NCI-H446 (cell line): Measurements from ENCODE around the gene ANO3.
"Not testable (repeated sequence)": the region's sequence is repeated elsewhere in the genome, so short reads cannot be mapped to it uniquely, and the experiment has no call there.

Experiments
- DNase-seq, 2 experiments: peaks; one replicate each; lab custom pipeline; 2025; lab: John Stamatoyannopoulos, UW

The ANO3 gene

DNA sequence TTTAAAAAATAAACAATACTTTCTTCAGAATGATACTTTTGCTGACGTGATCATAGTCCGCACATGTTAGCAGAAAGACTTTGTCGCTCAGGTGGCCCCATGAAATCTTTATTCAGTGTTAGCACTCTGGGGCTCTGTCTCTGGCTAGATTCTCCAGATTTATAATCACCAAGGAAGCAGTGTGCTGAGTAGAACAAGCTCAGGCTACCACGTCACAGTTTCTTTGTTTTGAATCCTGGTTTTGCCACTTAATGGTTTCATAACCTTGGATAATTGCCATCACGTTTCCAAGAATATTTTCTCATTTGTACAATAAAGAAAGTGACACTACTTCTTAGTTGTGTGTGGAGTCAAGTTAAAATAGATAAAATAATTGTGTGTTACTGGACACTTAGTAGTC, 244.0 kb downstream of the ANO3 start:
- no peak for DNase-seq

DNA sequence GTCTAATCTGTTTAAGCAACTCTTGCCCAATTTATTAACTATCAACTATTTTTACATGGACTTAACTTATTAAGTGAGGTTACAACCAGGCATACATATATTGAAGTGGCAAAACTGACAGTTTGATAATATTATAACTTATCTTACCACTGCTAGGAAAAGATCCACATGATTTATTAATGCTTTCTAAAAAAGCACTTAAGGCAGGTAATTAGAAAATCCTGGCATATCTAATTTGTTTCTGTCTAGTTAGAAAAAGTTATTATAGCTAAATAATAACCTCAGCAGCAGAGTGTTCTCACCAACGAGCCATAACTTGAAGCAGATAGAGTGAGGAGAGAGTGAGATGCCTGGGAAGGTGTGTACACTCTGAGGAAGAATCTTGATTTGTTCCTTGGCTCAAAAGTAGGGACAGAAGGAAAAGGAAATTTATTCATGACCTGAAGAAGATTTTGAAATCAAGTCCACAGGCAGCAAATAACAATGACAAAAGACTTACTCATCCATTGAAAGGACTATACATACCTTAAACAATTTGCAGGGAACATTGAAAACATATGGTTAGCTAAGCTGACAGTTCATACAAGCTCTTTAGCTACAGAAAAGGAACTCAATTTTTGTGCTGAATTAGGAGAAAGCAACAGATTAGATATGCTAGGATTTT, 247.2 kb downstream of the ANO3 start:
- DNase-seq: no peak

DNA sequence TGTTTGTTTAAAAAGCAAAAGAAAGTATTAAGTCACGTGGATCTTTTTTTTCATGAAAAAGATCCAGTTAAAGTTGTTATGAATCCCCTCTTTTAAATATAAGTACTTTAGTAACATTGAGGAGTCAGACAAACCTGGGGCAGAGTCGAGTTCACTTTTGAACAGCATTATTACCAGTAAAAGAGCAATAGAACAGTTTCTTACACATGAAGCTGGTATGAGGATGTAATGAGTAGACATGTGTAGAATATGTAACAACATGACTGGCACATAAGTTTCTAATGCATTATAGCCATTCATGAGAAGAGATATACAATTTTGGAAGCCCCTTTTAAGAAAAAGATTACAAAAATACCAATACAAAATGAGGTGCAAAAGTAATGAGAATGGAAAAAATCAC, 247.8 kb downstream of the ANO3 start:
- no peak for DNase-seq

DNA sequence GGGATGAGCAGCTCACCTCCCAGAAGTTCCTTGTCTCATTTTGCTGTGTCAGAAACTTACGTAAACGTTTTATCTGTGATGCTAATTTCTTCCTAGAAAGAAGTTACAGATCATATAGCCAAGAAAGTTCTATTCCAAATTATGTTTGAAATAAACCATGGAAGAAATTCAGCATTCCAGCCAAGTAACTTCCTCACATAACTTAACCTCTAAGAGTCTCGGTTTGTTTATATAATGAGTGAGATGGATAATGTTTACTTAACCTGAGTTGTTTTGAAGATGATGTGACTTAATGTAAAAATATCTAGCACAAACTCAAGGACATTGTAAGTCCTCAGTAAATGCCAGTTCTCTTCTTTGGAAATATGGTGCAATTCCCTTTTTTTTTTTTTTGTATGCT, 249.0 kb downstream of the ANO3 start:
- DNase-seq: no peak

DNA sequence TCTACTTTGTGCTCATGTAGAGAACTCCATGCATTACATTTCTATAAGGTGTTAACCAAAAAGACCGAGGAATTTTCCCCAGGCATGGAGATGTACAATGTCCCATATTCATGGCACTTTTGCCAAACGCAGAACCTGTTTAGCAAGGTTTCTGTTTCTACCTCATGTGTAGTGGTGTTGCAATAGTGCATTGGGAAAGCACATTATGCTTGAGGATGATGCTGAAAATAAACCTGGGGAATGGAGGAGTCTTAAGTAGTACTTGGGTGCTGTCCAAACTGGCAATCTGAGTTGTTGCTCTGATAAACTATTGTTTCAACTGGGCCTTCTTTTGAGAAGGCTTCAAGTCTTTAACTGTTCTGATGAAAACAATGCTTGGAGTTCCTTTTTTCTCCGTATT, 251.6 kb downstream of the ANO3 start:
- no peak for DNase-seq

DNA sequence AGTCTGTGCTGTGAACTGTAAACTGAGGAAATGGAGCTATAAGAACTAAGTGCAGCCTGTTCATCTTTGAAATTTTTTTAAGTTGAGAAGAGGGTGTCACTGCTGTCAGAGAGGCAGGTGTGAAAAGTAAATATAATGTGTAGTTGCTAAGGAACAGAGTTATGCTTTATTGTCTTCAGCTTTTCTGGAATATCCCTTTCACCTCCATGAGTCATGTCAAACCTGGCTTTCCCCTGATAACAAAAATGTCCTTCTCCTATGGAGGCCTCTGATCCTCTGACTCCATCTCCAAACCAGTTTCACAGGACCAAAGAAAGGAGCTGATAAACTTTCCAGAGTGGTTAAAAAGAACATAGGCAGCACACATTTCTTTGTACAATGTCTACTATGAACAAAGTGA, 252.9 kb downstream of the ANO3 start:
- DNase-seq: no peak

DNA sequence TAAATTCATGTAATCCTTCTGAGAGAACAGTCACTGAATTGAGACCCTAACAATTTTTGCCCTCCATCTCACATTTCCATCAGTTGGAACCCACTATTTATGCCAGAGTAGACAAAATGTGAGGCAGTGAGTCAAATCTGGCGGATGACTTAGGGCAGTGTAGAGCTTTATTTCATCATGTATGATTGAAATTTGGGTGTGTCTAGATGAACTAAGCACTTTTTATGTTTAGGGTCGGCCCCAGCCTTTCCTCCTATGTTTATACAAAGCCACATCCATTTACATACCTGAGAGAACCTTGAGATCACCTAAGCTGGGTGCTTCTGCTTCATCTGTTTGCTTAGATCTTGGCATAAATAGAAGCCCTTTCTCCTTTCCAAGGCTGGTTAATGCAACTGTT, 255.1 kb downstream of the ANO3 start:
- DNase-seq: no peak

DNA sequence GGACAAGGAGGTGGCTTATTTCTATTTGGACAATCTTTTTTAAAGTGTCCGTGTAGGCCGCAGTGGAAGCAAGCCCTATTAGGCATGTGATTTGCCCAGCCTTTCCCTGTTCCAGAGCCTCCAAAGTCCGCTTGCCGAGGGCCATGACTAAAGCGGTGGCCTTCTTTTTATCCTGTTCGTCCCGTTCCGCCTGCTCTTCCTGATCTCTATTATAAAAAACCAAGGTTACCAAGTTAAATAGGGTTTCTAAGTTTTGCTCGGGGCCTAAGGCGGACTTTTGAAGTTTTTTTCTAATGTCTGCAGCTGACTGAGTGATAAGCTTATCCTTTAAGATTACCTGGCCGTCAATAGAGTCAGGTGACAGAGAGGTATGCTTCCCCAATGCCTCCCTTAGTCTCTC, 261.8 kb downstream of the ANO3 start:
- no peak for DNase-seq

DNA sequence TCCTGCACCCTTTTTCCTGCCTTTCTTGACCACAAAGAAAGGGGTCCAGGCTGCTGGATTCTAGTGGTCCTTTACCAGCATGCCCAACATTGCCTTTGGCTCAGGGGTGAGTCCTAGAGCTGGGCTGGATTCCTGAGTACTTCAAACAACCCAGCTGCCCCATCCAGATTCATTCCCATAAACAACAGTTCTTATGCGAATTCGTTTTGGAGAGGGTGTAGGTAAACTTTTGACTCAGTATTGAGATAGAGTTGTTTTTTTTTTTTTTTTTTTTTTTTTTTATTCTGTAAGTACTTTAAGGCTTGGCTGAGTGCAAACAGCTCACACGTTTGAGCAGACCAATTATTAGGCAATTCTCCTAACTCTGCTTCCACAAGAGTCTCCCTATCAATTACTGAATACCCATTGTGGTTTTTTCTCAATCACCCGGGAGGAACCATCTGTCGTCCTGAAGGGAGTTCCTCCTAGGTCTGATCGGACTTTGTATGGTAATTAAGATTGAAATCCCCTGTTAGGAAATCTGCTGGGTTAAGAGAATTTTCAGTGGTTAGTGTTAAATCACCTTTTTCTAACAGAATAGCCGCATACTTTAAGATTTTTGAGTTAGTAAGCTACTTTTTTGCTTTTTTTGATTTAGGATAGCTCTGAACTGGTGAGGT, 263.4 kb downstream of the ANO3 start:
- DNase-seq: not testable (repeated sequence)

DNA sequence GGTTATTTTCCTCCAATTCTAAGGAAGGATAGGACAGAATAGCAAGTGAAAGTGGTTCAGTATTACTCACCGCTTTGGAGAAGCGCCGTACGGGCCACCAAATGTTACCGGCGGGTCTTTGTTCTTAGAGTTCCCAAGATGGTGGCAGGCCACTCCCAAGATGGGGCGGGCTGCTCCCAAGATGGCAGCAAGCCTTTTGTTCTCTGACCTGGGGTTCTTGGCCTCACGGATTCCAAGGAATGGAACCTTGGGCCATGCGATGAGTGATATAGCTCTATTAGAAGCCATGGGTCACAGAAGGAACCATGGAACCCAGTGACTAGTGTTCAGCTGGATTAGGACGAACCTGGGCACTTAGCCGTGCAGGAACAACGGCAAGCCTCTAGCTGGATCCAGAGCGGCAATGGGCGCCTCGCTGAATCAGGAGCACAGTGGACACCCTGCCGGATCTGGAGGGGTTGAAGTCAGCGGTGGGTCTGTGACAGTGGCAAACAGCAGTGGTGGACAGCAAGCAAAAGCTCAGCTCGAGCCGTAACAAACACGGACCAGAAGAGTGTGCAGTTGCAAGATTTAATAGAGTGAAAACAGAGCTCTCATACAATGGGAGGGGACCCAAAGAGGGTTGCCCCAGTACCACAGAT, 265.2 kb downstream of the ANO3 start:
- not testable (repeated sequence) for DNase-seq

DNA sequence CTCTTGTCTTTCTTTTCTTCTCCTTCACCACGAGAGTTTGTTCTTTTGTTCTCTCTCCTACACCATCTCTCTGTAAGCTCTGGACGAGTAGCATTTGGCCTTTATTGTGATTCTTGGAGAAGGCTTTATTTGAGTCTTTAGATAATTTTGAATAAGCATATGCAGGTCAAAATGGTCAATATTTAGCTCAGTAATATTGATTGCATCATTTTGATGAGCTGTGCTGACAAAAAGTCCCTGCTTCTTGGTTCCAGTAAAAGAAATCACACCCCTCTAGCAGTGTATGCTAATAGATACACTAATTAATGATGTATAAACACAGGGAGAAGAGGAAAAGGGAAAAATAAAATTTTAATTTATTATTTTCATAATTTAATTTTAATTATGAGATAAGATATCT, 266.0 kb downstream of the ANO3 start:
- DNase-seq: no peak

DNA sequence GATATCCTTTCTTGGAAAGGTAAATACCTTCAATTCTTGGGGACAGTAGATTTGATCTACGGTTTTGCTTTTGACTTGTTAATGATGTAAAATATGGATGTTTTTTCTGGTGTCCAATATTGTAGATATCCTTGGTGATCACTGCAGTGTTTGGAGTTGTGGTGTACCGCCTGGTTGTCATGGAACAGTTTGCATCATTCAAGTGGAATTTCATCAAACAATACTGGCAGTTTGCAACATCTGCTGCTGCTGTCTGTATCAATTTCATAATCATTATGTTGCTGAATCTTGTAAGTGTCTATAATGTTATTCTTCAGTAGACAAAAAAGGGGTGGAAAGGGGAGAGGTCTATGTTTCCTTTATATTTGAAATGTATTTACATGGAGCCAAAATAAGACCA, 267.5 kb downstream of the ANO3 start:
- no peak for DNase-seq

DNA sequence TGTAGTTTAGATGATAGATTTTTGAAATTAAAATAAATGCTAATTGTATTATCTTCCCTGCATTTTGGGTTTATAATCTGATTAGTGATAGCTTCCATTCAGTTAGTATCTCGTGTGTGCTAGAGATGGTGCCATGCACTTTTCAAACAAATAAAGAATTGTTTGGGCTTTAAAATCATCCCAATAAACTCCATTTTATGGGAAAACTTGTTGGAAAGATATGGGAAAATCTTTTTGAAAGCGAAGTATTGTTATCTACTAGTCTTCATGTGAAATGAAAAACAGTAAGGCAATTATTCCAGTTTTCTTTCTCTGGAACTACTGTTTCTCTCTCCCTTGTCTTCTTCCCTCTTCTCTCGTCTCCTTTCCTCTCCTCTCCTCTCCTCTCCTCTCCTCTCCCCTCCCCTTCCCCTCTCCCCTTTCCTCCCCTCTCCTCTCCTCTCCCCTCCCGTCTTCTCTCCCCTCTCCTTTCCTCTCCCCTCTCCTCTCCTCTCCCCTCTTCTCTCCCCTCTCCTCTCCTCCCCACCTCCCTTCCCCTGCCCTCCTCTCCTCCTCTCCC, 268.0 kb downstream of the ANO3 start:
- DNase-seq: no peak

DNA sequence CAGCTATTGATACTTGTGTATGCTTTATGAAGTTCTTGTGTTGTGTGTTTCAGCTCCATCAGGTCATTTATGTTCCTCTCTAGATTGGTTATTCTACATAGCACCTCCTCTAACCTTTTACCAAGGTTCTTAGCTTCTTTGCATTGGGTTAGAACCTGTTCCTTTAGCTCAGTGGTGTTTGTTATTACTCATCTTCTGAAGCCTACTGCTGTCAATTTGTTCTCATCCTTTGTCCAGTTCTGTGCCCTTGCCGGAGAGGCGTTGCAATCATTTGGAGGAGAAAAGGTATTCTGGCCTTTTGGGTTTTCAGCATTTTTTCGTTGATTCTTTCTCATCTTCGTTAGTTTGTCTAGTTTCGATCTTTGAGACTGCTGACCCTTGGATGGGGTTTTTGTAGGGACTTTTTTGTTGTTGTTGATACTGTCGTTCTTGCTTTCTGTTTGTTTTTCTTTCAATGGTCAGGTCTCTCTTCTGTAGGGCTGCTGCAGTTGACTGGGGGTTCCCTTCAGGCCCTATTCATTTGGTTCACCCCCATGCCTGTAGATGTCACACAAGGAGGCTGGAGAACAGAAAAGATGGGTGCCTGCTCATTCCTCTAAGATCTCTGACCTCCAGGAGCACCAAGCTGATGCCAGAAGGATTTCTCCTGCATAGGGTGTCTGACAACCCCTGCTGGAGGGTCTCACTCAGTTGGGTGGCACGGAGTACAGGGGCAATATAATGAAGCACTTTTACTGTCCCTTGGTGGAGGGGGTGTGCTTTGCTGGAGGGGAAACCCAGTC, 276.0 kb downstream of the ANO3 start:
- no peak for DNase-seq

DNA sequence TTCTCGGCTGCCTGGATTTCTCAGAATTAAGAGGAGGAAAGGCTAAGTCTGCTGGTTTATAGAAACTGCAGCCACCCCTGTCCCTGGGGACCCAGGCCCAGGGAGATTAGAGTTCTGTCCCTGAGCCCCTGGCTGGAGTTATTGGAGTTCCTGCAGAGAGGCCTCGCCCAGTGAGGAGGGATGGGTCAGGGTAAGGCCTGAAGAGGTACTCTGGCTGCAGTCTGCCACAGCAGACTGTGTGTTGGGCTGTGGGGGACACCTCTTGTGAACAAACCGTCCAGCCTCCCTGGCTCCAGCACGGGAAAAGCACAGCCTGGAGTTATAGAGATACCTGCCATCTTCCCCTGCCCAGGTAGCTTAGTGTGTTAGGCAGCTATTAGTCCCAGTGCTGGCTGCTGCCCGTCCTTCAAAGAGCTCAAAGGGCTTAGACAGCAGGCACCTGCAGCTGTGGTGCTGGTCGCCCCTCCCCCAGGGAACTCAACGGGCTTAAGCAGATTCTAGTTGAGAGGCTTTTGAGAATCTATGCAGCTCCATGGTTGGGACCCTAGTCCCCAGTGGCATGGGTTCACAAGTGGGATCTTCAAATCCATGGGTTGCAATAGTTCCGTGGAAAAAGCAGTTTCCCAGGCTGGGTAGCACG, 276.7 kb downstream of the ANO3 start:
- no peak for DNase-seq

DNA sequence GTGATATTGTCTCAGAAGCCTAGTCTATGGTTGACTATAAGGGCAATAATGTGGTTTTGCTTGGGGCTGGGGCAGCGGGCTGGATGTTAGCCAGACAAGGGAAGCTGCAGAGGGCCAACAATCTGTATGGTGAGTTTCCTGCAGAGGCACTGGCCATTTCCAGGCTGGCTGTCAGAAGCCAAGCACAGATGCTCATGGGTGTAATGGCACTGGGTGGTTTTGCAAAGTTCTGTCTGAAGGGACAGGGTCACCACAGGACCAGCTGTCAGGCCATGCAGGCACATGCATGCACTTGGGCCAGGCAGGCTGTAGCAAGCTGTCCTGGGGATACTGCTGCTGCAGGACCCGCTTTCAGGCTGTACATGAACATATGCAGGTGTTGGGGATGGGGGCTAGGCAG, 281.8 kb downstream of the ANO3 start:
- DNase-seq: no peak

DNA sequence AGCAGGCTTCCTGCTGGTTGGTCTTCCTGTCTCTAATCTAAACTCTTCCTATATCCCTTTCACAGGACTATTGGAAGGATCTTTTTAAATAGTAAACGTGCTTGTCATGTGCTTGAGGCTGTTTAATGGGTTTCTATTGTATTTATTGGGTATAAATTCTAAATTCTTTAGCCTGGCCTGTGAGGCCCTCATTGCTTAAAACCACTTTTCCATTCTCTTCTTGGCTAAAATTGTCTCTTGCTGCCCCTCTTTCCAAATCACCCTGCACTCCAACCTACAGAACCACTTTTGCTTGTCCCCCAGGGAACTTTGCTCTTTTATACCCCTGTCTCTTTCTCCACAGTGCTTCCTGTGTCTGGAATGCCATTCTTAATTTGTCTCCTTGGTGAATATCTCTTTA, 286.5 kb downstream of the ANO3 start:
- DNase-seq: no peak

DNA sequence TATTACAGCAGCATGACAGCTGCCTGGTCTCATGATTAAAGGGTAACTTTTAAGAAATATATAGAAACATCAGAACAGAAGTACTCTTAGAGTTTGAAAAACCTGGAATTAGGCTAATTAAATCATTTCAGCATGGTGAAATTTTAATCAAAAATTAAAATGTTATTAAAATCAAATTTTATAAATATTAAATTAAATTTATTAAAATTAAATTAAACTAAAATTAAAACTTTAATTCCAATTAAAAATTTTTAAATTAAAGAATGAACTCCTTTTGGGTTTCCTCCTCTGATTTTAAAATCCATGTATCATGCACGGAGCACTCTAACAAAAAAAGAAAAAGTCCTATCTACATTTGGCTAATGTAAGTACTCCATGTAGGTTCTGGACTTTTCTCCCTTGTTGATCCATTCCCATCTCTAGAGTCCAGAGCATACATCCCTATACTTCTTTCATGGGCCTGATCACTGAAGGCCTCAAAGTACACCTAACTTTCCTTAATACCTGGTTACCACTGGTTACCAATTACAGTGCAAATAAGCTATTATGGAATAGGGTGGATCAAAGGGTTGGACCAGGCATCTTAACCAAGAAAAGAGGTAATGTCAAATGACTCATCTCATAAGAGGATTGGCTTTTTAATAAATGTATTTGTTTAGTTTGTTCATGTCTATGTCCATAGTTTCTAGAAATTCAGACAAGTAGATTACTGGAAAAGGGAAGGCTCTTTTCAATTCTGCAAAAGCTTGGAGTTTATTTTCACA, 288.5 kb downstream of the ANO3 start:
- no peak for DNase-seq

DNA sequence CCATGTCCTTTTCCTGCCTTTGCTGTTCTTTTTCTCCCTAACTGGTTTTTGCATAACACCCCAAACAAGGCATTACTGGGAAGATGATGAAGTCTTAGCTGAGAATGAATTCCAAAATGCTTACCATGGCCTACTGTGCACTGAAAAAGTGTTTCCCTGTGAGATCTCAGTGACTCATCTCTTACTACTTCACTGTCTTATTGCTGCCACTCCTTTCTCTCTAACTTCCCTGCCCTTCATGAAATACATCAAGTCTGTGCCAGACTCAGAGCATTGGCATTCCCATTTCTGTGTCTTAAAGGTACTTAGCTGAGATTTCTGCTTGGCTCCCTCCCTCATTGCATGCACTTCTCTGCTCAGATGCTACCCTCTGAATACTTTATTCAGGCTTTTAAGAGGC, 289.2 kb downstream of the ANO3 start:
- DNase-seq: no peak

DNA sequence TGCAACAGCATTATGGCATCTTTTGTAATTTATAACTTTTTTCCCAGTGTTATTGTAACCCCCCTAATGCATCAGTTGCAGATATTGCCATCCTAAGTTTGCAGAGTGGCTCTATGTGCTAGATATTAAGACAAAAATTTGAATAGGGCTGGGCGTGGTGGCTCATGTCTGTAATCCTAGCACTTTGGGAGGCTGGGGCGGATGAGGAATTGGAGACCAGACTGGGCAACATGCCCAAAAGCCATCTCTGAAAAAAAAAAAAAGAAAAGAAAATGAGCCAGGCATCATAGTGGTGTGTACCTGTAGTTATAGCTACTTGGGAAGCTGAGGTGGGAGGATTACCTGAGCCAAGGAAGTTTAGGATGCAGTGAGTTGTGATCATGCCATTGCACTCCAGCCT, 290.3 kb downstream of the ANO3 start:
- DNase-seq: no peak

DNA sequence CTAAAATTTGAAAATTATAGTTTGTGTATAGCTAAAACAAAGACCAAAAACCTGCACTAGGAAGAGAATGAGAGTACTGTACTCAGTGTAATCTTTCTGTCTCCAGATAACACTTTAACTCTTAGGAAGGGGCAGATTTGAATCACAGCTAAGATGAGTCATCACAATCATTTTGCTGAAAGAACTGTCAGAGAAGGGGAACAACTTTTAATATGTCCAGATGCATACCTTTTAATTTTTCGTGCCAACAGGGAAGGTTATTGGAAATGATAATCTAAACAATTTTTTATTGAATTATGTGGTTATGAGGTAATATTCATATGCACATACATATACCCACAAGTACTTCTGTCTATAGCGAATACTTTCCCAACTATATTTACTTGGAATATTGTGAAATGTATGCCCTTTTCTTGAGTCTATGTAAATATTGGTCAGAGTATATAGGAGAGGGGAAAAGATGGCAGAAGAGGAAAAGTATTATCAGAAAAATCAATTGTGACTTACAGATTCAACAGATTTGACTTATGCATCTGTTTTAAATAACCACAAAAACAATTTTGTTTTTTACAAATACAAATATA, 291.2 kb downstream of the ANO3 start:
- no peak for DNase-seq
